RPMI8226 (cell line): ENCODE results near the gene PTPRG.

Experiments
- DNase-seq: peaks from one replicate; pipeline ENCODE4 v3.0.0-alpha.2; 2015

PTPRG gene

GRCh38 chr3:61593446-61594029 is 32.2 kb downstream of the PTPRG start:
- DNase-seq, result no peak

- no peak for DNase-seq
Measured at GRCh38 chr3:61594144-61594963, 33.0 kb downstream of the PTPRG start.

GRCh38 chr3:61594964-61595285 is 33.6 kb downstream of the PTPRG start:
- no peak for DNase-seq

- no peak for DNase-seq
Measured at GRCh38 chr3:61595288-61595687, 33.9 kb downstream of the PTPRG start.

- no peak for DNase-seq
Measured at GRCh38 chr3:61595826-61596225, 34.5 kb downstream of the PTPRG start.

- no peak for DNase-seq
Measured at GRCh38 chr3:61597906-61598305, 36.5 kb downstream of the PTPRG start.

GRCh38 chr3:61600195-61600594 is 38.8 kb downstream of the PTPRG start:
- DNase-seq, result no peak

GRCh38 chr3:61601831-61602230 is 40.5 kb downstream of the PTPRG start:
- no peak for DNase-seq

- no peak for DNase-seq
Measured at GRCh38 chr3:61602466-61602865, 41.1 kb downstream of the PTPRG start.

- DNase-seq, result no peak
Measured at GRCh38 chr3:61605589-61606175, 44.3 kb downstream of the PTPRG start.

- no peak for DNase-seq
Measured at GRCh38 chr3:61606196-61606595, 44.8 kb downstream of the PTPRG start.

- no peak for DNase-seq
Measured at GRCh38 chr3:61608072-61608471, 46.7 kb downstream of the PTPRG start.

- no peak for DNase-seq
Measured at GRCh38 chr3:61608711-61609110, 47.3 kb downstream of the PTPRG start.

- no peak for DNase-seq
Measured at GRCh38 chr3:61610316-61610715, 48.9 kb downstream of the PTPRG start.

- no peak for DNase-seq
Measured at GRCh38 chr3:61612211-61613194, 51.1 kb downstream of the PTPRG start.

GRCh38 chr3:61613666-61614065 is 52.3 kb downstream of the PTPRG start:
- no peak for DNase-seq

GRCh38 chr3:61615643-61616042 is 54.3 kb downstream of the PTPRG start:
- no peak for DNase-seq

GRCh38 chr3:61616586-61616985 is 55.2 kb downstream of the PTPRG start:
- no peak for DNase-seq

GRCh38 chr3:61617041-61617440 is 55.7 kb downstream of the PTPRG start:
- DNase-seq, result no peak

- DNase-seq, result no peak
Measured at GRCh38 chr3:61617651-61618050, 56.3 kb downstream of the PTPRG start.

GRCh38 chr3:61618231-61618630 is 56.9 kb downstream of the PTPRG start:
- DNase-seq, result no peak

GRCh38 chr3:61618871-61619270 is 57.5 kb downstream of the PTPRG start:
- no peak for DNase-seq

GRCh38 chr3:61620073-61620472 is 58.7 kb downstream of the PTPRG start:
- no peak for DNase-seq
